T-helper 2 cell treated with Interferon-gamma antibody and Interleukin-4, amounts not matched to agents 100 ng/mL and 5 ng/mL, for 36 hours (primary cell): Measurements from ENCODE around the gene TM9SF2. TPM values are rescaled to one million over a fixed set of nuclear protein-coding genes. Genes with fewer than 3 reads are reported as not detected.
"Not testable (repeated sequence)": the region's sequence is repeated elsewhere in the genome, so short reads cannot be mapped to it uniquely, and the experiment has no call there.

Experiments used
- intact Hi-C: fragments of 100-400 bp; cut with micrococcal nuclease; formaldehyde crosslinking; loops from one replicate; pipeline ENCODE4 v1.15.1; 2023
- total RNA-seq: library from RNA; stranded (reverse); gene quantifications from 2 replicates; pipeline ENCODE4 v1.2.3, GENCODE V29; 2022

TM9SF2 gene
- total RNA-seq, 1 donor from 2014 or later = 84.8 TPM

- intact Hi-C loops = loop anchor here (5.0 kb wide), 1 partner anchor 84 kb away; no protein-coding TSS in a partner anchor
Measured at GRCh38 chr13:99526549-99526948, 25.3 kb downstream of the TM9SF2 start.

GRCh38 chr13:99527301-99527700, 26.0 kb downstream of the TM9SF2 start:
- intact Hi-C loops = loop anchor here (5.0 kb wide), 1 partner anchor 85 kb away; no protein-coding TSS in a partner anchor

GRCh38 chr13:99528547-99528946, 27.3 kb downstream of the TM9SF2 start:
- intact Hi-C loops = loop anchor here (1.0 to 5.0 kb wide), 3 partner anchors 78 to 86 kb away; partner anchors contain the start of gene CLYBL

- intact Hi-C loops = no loop called here
Measured at GRCh38 chr13:99536023-99536422, 34.8 kb downstream of the TM9SF2 start.

- intact Hi-C loops = no loop called here
Measured at GRCh38 chr13:99540530-99540929, 39.3 kb downstream of the TM9SF2 start.

- intact Hi-C loops = loop anchor here (2.0 kb wide), 1 partner anchor 100 kb away; no protein-coding TSS in a partner anchor
Measured at GRCh38 chr13:99542788-99543406, 41.6 kb downstream of the TM9SF2 start.

- intact Hi-C loops = no loop called here
Measured at GRCh38 chr13:99545361-99545760, 44.1 kb downstream of the TM9SF2 start.

- intact Hi-C loops = no loop called here
Measured at GRCh38 chr13:99545979-99546378, 44.7 kb downstream of the TM9SF2 start.

GRCh38 chr13:99546878-99547277, 45.6 kb downstream of the TM9SF2 start:
- intact Hi-C loops = no loop called here

GRCh38 chr13:99548448-99548847, 47.2 kb downstream of the TM9SF2 start:
- intact Hi-C loops = no loop called here

GRCh38 chr13:99553033-99553432, 51.8 kb downstream of the TM9SF2 start:
- intact Hi-C loops = no loop called here

- intact Hi-C loops = no loop called here
Measured at GRCh38 chr13:99555149-99555548, 53.9 kb downstream of the TM9SF2 start.

- intact Hi-C loops = no loop called here
Measured at GRCh38 chr13:99556867-99557443, 55.7 kb downstream of the TM9SF2 start.

- intact Hi-C loops = no loop called here
Measured at GRCh38 chr13:99558570-99559180, 57.4 kb downstream of the TM9SF2 start.

- intact Hi-C loops = no loop called here
Measured at GRCh38 chr13:99559560-99559959, 58.3 kb downstream of the TM9SF2 start.

GRCh38 chr13:99563404-99563803, 62.1 kb downstream of the TM9SF2 start:
- intact Hi-C loops = no loop called here

- intact Hi-C loops = no loop called here
Measured at GRCh38 chr13:99564386-99564785, 63.1 kb downstream of the TM9SF2 start.

- intact Hi-C loops = no loop called here
Measured at GRCh38 chr13:99565478-99566124, 64.3 kb downstream of the TM9SF2 start.

- intact Hi-C loops = no loop called here
Measured at GRCh38 chr13:99566125-99567083, 65.1 kb downstream of the TM9SF2 start.

- intact Hi-C loops = not testable (repeated sequence)
Measured at GRCh38 chr13:99568901-99569300, 67.6 kb downstream of the TM9SF2 start.

- intact Hi-C loops = no loop called here
Measured at GRCh38 chr13:99572131-99572530, 70.9 kb downstream of the TM9SF2 start.
